GM10847 (cell line): Measurements from ENCODE around the gene DCHS1.

ENCODE experiments used
- POLR2A ChIP-seq: IDR thresholded peaks from 2 replicates; pipeline ENCODE4 v1.6.1; 2011; ENCODE audit not compliant: insufficient read length; ENCODE audit errors: extremely low read depth

The DCHS1 gene

GRCh38 chr11:6655020-6655789 is 404 bp downstream of the DCHS1 start:
- no peak for TF ChIP-seq POLR2A

- no peak for TF ChIP-seq POLR2A
Measured at GRCh38 chr11:6654281-6655019, 1.2 kb downstream of the DCHS1 start.

GRCh38 chr11:6653656-6654055 is 2.0 kb downstream of the DCHS1 start:
- TF ChIP-seq POLR2A, result no peak

GRCh38 chr11:6653097-6653496 is 2.5 kb downstream of the DCHS1 start:
- TF ChIP-seq POLR2A, result no peak

- no peak for TF ChIP-seq POLR2A
Measured at GRCh38 chr11:6652182-6652581, 3.4 kb downstream of the DCHS1 start.

GRCh38 chr11:6650980-6651379 is 4.6 kb downstream of the DCHS1 start:
- no peak for TF ChIP-seq POLR2A

GRCh38 chr11:6650104-6650503 is 5.5 kb downstream of the DCHS1 start:
- no peak for TF ChIP-seq POLR2A

- no peak for TF ChIP-seq POLR2A
Measured at GRCh38 chr11:6648501-6648900, 7.1 kb downstream of the DCHS1 start.

GRCh38 chr11:6647836-6648235 is 7.8 kb downstream of the DCHS1 start:
- TF ChIP-seq POLR2A, result no peak

- no peak for TF ChIP-seq POLR2A
Measured at GRCh38 chr11:6646918-6647679, 8.5 kb downstream of the DCHS1 start.

- no peak for TF ChIP-seq POLR2A
Measured at GRCh38 chr11:6646576-6646917, 9.1 kb downstream of the DCHS1 start.

GRCh38 chr11:6646071-6646470 is 9.5 kb downstream of the DCHS1 start:
- no peak for TF ChIP-seq POLR2A

- no peak for TF ChIP-seq POLR2A
Measured at GRCh38 chr11:6642957-6643356, 12.7 kb downstream of the DCHS1 start.

- no peak for TF ChIP-seq POLR2A
Measured at GRCh38 chr11:6640985-6641701, 14.5 kb downstream of the DCHS1 start.

- no peak for TF ChIP-seq POLR2A
Measured at GRCh38 chr11:6640036-6640984, 15.3 kb downstream of the DCHS1 start.

- no peak for TF ChIP-seq POLR2A
Measured at GRCh38 chr11:6638429-6638828, 17.2 kb downstream of the DCHS1 start.
